HL-60/S4 treated with phorbol 12-myristate 13-acetate at 8.2 ng/mL for 4 days and 3 days (cell line): ENCODE data around the gene WNT16.

ENCODE experiments used
- in situ Hi-C: fragments of 300-500 bp; cut with MboI; formaldehyde crosslinking; loops from 2 replicates; pipeline ENCODE4 v1.15.0; 2022; ENCODE audit warnings: low sequenced_read_pairs

WNT16 gene

DNA sequence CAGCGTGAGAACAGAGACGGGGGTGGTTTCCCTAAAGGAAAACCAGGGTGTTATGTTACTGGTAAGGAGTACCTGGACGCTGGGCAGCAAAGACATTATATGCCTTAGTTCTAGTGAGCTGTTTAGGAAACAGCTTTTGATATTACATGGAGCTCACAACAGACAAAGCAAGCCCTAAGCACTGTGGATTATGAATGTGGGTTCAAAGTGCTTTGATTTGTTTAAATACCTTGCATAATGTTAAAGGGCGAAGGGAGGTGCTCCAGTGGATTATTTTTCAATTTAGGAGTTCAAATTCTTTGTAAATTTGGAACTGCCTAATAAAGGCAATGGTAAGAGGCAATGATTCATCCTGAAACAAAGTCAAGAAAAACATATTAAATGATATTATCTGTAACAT is 13.8 kb downstream of the WNT16 start:
- in situ Hi-C loops, result no loop called here

DNA sequence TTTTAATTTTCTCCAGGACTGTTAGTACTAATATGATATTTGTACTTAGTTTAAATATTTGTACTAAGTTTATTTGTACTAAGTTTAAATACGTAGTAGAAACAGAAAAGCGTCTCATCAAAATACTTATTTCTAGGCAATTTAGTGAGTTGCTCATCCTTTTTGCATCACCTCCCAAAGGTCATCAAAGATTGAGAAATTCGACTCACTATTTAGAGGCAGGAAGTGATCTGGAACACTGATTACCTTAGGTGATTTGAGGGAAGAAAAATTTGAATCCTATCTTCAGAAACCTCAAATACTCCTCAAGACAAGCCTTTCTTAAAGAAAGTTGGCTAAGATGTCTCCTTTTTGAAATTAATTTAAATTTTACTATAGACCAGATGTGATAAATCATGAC is 14.5 kb downstream of the WNT16 start:
- in situ Hi-C loops, result no loop called here

GRCh38 chr7:121344093-121344492 is 15.3 kb downstream of the WNT16 start:
- in situ Hi-C loops, result no loop called here

- in situ Hi-C loops, result no loop called here
These were observed 15.7 kb downstream of the WNT16 start for GRCh38 chr7:121344497-121344896.

GRCh38 chr7:121351682-121352081 is 22.9 kb downstream of the WNT16 start:
- in situ Hi-C loops, result loop anchor here (25.0 kb wide), 1 partner anchor 186 kb away; no protein-coding TSS in a partner anchor

- in situ Hi-C loops, result loop anchor here (25.0 kb wide), 1 partner anchor 185 kb away; no protein-coding TSS in a partner anchor
These were observed 23.5 kb downstream of the WNT16 start for GRCh38 chr7:121352323-121352722.

DNA sequence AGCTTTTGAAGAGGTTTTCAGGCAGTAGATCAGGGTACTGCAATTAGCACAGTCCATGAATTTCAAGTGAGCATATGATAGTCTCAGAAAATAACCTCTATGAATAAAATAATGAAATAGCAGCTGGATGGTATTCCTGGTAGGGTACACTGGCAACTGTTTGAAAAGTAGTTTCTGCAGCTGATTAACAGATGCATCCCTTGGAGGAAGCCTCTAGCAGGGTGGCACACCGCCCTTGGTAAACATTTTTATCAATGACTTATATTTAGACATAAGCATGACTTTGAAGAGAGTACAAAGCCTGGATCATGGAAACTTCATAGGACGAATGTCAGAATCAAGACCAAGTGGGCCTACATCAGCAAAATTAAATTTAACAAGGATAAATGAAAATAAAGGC is 26.8 kb downstream of the WNT16 start:
- in situ Hi-C loops, result loop anchor here (25.0 kb wide), 1 partner anchor 182 kb away; no protein-coding TSS in a partner anchor

GRCh38 chr7:121360564-121360963 is 31.8 kb downstream of the WNT16 start:
- in situ Hi-C loops, result loop anchor here (25.0 kb wide), 1 partner anchor 177 kb away; no protein-coding TSS in a partner anchor

DNA sequence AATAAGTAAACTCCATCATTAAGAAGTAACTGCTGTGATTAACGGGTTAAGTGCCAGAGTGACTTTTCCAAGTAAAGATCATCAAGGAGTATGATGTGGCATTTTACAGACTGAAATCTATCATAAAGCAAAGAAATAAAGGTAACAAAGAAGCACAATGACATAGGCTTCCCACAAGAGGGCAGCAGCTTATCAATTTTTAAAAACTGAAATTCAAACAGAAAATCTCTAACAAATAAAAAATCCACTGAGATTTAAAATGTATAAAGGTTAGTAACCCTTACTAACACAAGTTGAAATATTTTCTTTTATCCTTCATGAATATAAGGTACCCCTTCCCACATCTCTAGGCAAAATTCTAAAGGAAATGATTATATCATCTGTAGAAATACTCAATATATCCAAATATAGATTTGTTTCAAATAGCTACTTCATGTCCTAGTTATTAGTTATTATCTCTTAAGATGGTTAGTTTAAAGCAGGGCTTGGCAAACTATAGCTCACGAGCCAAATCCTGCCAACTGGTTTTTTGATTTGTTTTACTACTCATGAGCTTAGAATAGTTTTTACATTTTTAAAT is 38.1 kb downstream of the WNT16 start:
- in situ Hi-C loops, result loop anchor here (25.0 kb wide), 1 partner anchor 170 kb away; no protein-coding TSS in a partner anchor

- in situ Hi-C loops, result loop anchor here (25.0 kb wide), 1 partner anchor 168 kb away; no protein-coding TSS in a partner anchor
These were observed 40.7 kb downstream of the WNT16 start for GRCh38 chr7:121369462-121369861.

DNA sequence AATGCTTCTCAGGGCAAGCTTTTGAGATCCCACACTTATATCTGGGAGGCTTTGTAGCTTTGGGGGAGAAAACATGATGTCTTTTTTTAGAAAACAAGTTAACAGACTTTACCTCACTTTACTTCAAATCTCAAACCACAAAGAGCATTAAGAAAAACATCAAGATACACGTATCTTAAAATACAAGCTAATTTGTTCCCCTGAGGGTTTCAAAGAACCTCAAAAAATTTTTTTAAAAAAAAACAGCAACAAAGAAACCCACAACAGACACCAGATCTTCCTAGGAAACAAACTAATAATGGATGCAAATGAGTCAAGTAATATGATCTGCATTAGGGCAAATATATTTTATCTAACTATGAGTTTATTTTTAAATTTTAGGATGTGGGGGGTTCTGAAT is 42.6 kb downstream of the WNT16 start:
- in situ Hi-C loops, result loop anchor here (25.0 kb wide), 1 partner anchor 166 kb away; no protein-coding TSS in a partner anchor

DNA sequence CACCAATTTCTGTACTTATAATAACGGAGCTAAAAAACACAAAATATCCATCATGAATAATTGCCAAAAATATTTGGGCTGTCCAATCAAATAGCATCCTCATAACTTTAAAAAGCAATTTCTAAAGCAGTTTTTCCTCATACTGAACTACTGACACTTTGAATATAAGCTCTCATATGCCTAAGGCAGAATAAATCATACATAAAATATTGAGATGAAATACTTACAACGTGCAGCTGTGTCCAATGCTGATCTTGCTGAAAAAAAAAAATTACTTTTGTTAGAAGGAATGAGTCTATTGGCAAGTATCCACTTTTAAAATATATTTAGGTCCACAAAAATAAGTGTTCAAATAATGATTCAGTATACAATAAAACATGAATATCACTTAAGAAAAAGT is 43.1 kb downstream of the WNT16 start:
- in situ Hi-C loops, result loop anchor here (25.0 kb wide), 1 partner anchor 165 kb away; no protein-coding TSS in a partner anchor

DNA sequence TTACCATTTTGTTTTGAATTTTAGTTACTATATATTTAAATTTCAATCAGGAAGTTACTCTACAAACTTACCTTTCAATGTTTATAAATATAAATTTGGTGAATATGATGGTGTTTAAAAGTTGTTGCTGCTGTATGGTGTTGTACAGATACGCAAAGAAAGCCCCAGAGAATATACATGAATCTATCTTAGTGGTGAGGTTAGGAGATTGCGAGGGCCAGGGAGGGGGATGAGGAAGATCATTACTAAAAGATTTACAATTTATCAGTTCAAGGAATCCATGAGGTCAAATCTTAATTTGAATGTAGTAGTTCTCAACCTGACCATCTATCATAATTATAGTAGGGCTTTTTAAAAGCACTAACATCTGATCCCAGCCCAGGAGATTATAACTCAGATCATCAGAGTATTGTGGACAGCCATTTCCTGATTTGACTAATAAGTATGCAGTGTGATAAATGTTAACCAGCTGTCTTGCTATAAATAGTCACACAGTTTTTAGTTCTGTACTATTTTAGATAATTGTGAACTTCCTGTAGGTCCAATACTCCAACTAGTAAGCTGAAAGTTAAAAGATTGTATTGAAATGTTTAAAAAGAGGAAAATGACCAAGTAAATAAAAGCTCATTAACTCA is 43.7 kb downstream of the WNT16 start:
- in situ Hi-C loops, result loop anchor here (25.0 kb wide), 1 partner anchor 165 kb away; no protein-coding TSS in a partner anchor

- in situ Hi-C loops, result loop anchor here (25.0 kb wide), 1 partner anchor 164 kb away; no protein-coding TSS in a partner anchor
These were observed 44.4 kb downstream of the WNT16 start for GRCh38 chr7:121373177-121373576.

GRCh38 chr7:121376979-121377378 is 48.2 kb downstream of the WNT16 start:
- in situ Hi-C loops, result no loop called here

DNA sequence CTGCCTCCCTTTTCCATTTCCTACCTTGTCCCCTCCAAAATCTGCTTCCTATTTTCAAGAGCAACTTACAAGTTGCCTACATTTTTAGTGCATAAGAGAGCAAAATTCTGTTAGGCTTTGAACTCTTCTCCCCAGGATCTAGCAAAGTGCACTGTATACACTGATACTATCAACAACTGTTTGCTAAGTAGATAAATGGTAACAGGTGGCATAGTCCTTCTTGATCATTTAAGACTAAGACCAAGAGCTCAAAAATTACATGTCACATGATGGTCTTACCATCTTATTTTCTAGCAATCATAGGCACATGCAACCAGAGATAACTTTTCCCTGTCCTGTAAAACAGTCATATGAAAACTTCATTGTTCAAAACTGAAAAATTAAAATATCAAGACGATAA is 51.1 kb downstream of the WNT16 start:
- in situ Hi-C loops, result no loop called here

GRCh38 chr7:121382473-121382872 is 53.7 kb downstream of the WNT16 start:
- in situ Hi-C loops, result no loop called here

DNA sequence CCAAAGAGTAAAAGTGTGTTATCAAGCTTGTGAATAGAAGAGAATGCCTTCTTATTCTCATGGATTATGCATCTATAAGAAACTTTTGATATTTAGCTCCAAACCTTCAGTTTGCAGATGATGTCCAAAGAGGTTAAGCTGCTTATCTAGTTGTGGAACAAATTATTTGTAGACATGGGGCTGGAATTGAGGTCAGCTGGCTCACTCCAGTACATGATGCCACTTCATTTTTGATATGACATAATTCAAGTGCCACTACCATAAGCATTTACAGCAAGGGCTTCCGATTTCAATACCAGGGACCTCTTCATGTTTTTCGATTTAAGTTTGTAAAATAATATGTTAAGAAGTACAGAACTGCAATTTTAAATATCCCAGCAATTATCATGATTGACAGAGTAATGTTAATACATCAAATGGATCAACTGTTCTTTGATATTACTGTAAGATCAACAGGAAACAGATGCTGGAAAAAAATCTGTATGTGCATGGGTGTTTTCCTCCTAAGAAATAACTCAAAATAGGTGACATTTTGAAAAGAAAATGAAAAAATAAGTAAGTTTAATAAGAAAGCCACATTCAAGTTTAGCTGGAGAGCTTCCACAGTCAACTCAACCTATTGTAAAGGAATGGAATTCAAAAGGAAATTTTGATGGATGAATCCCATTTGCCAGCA is 54.6 kb downstream of the WNT16 start:
- in situ Hi-C loops, result no loop called here

- in situ Hi-C loops, result no loop called here
These were observed 55.5 kb downstream of the WNT16 start for GRCh38 chr7:121384265-121384664.

- in situ Hi-C loops, result no loop called here
These were observed 56.4 kb downstream of the WNT16 start for GRCh38 chr7:121385056-121385799.

GRCh38 chr7:121385800-121386179 is 57.0 kb downstream of the WNT16 start:
- in situ Hi-C loops, result no loop called here
